Dedifferentiated amniotic fluid mesenchymal stem cell (primary cell): ENCODE data around the gene KREMEN1.
A peak's percentile ranks its signal among the peaks of the same experiment; 100 is the strongest.

ENCODE experiments used
- DNase-seq: peaks from one replicate; pipeline ENCODE4 v3.0.0-alpha.2; 2016; ENCODE audit errors: extremely low spot score

The KREMEN1 gene

GRCh38 chr22:29048822-29049654 lies 23.8 kb upstream of the KREMEN1 start:
- DNase-seq: no peak

DNA sequence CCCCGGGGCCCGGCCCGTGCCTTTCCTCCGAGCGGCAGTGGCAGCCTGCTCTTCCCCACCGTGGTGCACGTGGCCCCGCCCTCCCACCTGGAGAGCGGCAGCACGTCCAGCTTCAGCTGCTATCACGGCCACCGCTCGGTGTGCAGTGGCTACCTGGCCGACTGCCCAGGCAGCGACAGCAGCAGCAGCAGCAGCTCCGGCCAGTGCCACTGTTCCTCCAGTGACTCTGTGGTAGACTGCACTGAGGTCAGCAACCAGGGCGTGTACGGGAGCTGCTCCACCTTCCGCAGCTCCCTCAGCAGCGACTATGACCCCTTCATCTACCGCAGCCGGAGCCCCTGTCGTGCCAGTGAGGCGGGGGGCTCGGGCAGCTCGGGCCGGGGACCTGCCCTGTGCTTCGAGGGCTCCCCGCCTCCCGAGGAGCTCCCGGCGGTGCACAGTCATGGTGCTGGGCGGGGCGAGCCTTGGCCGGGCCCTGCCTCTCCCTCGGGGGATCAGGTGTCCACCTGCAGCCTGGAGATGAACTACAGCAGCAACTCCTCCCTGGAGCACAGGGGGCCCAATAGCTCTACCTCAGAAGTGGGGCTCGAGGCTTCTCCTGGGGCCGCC lies 23.1 kb upstream of the KREMEN1 start:
- no peak for DNase-seq

DNA sequence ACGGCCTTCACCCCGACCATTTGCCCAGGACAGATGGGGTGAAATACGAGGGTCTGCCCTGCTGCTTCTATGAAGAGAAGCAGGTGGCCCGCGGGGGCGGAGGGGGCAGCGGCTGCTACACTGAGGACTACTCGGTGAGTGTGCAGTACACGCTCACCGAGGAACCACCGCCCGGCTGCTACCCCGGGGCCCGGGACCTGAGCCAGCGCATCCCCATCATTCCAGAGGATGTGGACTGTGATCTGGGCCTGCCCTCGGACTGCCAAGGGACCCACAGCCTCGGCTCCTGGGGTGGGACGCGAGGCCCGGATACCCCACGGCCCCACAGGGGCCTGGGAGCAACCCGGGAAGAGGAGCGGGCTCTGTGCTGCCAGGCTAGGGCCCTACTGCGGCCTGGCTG lies 22.4 kb upstream of the KREMEN1 start:
- no peak for DNase-seq

GRCh38 chr22:29053048-29053702 lies 19.7 kb upstream of the KREMEN1 start:
- DNase-seq: no peak

DNA sequence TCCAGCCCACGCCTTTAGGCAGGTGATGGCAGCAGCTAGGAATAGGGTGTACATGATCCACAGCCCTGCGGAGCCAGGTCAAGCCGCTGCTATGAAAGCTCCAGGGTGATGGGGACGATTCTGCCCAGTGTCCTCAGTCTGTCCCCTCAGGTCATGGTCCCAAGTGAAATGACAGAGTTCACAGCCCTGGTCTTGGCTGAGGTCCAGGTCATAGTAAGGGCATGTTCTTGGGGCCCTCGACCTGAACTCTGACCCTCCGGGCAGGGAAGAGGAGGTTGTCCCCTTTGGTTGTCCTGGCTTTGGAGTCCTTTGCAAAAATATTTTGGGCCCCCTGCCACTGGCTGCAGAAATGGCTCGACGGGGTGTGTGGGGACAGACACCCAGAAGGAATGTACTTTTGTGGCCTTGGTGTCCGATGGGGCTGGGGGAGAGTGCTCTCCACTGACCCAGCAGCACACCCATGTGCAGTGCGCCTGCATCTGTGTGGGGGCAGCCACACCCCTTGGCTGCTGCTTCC lies 18.5 kb upstream of the KREMEN1 start:
- DNase-seq: no peak

GRCh38 chr22:29055192-29055830 lies 17.5 kb upstream of the KREMEN1 start:
- no peak for DNase-seq

- no peak for DNase-seq
Observed at GRCh38 chr22:29056472-29056871, 16.4 kb upstream of the KREMEN1 start.

DNA sequence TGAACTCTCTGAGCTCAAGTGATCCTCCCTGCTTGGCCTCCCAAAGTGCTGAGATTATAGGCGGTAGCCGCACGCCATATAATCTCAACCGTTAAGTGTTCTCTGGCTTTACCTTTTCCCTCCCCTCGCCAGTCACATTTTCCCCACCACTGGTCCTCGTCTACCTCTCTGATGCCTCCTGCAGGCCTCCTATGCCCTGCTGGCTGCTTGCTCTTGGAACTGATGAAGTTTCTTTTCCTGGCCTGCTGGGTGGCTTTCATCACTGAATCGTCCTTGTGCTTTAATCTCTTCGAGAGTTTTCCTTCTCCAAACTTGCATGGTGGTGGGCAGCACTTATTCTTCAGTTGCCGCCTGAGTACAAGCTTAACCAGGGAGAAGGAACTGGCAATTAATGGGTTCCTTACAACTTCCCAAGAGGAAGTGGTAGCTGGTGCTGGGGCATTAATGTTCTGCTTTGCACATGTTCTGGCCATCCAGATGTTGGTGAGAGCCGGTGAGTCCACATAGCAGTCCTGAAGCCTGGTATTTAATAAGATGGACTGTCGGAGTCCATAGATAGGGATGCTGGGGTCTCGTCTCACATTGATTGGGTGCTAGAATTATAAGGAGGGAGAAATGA lies 12.5 kb upstream of the KREMEN1 start:
- no peak for DNase-seq

DNA sequence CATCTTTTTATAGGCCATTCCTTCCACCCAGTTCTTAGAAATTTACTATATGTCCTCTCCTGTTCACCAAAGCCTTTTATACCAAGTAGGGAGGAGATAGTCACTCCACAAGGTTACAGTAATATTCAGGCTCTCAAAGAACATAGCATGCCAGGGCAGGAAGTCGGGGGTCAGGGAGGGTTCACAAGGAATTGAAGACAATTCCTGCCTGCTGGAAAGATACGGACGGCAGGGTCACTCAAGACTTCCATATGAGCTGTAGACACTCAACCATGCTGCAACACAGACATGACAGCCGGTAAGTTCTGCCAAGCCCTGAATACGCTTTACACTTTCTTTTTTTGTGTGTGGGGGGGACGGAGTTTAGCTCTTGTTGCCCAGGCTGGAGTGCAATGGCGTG lies 11.9 kb upstream of the KREMEN1 start:
- no peak for DNase-seq

GRCh38 chr22:29061773-29062172 lies 11.1 kb upstream of the KREMEN1 start, which contains the start of gene C22orf31:
Gene C22orf31 (minus strand): TSS chr22:29061831. CDS start chr22:29061792, 39 bp downstream.
- no peak for DNase-seq

DNA sequence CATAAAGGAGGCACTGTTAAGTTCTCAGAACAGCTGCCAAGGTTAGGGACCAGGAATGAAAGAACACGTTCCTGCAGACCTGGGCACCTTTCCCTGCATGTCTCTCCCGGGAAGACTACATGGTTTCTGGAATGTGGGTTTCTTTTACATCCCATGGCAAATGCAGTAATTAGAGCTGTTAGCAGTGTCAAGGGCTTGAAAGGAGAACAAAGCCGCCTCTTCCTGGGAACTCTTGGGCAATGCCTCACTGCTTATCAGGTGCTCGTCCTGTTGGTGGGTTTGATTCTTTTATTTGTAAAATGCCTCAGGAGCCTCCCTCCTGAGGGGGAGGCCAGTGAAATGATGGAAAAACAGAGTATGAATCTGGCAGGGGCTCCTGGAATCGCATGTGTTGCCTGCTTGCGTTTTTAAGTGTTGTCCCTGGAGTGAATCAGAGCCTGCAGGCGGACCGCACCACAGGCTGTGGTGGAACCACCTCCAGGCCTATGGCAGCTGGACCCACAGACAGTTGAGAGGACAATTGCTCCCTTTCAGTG lies 10.5 kb upstream of the KREMEN1 start:
- no peak for DNase-seq

GRCh38 chr22:29065468-29066190 lies 7.2 kb upstream of the KREMEN1 start:
- DNase-seq: no peak

DNA sequence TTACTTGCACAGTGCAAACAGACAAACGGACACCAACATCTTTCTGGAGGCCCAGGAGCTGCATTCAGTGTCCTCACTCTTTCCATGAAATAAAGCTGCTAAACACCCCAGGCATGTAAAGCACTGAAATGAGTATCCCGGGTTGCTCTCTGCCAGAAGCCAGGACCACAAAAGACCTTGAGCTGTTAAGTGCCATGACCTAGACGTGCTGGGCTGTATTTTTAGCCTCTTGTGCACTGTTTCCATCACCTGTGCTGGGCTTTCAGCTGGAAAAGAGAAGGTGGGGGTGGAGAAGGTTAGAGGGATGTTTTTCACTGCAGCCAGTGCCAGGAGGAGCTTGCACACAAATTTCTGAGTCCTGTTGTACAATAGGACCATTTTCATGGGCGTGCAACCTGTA lies 3.4 kb upstream of the KREMEN1 start:
- no peak for DNase-seq

DNA sequence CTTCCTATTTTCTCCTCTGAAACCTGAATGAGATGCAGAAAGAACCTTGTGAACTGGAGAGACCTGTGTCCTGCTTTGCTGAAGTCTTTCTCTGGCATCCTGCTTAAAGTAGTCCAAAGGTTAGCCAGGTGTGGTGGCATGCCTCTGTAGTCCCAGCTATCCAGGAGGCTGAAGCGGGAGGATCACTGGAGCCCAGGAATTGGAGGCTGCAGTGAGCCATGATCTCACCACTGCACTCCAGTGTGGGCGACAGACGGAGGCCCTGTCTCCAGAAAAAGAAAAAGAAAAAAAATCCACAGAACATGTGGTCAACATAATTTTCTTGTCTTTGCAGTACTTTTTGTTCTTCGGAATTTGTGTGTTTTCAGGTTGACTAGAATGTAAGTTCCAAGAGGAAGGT lies 2.3 kb upstream of the KREMEN1 start:
- no peak for DNase-seq

DNA sequence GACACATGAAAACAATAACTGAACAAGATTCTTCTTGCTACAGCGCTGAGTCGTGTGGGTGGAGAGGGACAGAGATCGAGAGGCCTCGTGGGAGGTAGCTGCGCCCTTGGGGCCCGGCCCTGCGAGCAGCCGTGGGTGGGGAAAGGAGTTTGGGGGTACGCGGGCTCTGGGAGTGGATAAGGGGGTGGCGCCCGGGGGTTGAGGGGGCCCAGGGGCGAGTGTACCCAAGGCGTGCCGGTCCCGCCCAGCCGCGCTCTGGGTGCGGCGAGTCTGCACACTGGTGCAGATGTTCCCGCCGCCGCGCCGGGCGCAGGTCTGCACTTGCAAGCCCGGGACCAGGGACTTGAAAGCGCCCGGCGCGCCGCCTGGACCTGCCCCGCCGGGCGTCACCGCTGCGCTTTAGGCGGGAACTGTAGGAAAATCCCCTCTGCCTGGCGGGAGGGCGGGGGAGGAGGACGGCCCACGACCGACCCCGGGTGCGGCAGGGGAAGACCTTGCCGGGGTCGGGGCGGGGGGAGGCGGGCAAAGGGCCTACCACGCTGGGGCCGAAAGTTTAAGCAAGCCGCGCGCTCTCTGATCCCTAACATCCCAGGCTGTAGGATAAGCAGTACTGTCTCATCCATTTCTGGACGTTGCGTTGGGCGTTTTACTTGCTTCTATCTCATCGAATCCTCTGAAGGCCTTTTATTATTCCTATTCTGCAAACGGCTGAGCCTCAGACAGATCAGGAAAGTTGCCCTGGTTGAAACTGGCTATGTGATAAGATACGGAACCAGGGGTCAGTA lies 1.4 kb upstream of the KREMEN1 start:
- DNase-seq: no peak

- DNase-seq: peak; percentile 44
Observed at GRCh38 chr22:29072193-29072978, 449 bp upstream of the KREMEN1 start.

DNA sequence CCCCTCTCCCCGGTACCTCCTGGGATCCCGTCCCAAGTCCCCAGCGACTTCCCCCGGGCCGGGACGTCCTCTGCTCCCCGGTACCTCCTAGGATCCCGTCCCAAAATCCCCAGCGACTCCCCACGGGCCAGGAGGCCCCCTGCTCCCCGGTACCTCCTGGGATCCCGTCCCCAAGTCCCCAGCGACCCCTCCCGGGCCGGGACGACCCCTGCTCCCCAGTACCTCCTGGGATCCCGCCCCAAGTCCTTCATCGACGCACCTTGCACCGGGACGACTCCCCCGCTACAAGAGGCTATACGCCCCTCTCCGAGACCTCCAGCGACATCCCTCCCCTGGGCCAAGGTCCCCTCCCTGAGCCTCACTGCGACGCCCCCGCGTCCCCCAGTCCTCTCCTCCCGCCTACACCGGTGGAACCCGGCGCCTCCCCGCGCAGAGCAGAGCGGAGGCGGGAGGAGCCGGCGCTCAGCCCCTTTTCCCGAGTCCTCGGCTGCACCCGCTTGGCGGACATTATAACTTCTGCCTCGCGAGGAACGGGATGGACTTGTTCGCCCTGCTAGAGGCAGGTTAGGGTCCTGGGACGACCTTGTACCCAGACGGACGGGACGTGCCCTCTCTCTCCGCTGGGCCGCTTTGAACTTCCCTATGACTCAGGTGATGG lies 912 bp downstream of the KREMEN1 start:
- no peak for DNase-seq

DNA sequence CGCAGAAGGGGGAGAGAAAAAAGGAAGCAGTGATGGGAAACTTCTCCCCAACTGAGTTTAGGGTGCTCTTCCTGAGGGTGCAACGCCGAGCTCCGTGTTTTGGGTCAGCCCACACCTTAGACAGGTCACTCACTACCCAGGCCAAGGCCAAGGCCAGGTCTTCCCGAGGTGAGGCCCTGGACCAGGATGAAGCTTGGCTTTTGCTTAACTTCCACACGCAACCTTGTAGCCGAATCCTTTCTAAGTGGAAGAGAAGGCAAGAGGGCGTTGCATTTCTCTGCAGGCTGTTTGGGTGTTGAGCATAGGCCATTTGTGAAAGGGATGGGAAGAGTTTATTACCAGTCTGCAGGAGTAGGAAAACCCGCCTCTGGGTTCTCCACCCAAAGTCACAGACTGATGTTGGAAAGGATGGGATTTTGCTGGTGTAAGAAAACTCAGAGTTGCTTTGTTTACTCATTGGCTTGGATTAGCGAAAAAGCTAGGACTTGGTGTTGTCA lies 1.5 kb downstream of the KREMEN1 start:
- DNase-seq: no peak
